Stimulated activated CD4-positive, alpha-beta T cell treated with anti-CD3 and anti-CD28 coated beads, Interleukin-12 subunit alpha, Interleukin-12 subunit beta, amount 100 ng/mL, for 48 hours (primary cell): ENCODE results near the gene TEN1.

ENCODE experiments used
- DNase-seq, 3 donors: peaks; one replicate each; pipeline ENCODE4 v3.0.0-alpha.2; 2020; ENCODE audit warnings: low read depth in 2 of 3, low spot score in 1 of 3

The TEN1 gene

DNA sequence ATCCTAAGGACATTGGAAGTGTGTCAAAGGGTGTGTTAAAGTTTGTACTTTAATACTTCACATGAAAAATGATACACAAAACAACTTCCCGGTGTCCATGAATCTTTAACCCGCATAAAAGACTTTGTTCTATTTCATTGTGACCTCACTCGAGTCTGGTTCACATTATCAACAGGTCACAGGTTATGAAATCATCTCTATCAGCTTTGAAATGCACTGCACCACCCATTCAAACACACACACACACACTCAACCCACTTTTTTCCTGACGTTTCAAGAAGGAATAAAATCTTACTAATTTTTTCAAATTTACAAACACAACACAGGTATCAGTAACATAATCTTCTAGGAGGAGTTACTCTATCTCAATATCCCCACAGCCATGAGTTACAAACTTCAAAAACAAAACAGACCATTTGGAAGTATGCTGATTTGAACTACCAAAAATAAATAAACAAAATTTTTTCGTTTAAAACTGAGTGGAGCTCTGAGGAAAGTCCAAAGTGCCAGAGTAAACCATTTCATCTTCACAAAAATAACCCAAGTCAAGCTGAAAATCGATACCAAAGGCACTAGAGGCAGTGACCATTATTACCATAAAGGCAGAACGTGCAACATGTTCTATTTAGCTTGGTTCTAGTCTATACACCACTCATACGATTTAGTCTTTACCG lies 2.7 kb upstream of the TEN1 start:
- DNase-seq: no peak

DNA sequence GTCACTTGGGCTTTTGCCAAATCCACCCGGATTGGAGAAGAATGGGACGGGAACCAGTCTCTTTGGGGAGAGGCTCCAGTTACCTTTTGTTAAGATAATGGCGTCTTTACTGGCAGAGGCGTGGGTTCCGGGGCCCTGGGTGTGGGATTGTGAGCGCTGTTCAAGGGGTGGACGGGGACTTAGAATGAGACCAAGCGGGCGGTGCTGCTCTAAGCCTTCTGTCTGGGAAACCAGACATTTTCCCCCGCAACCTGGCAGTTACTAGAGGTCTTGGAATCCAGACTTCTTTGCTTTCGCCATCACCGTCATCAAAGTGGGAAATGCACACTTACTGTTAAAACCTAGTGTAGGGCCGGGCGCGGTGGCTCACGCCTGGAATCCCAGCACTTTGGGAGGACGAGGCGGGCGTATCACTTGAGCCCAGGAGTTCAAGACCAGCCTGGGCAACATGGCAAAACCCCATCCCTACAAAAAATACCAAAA lies 706 bp downstream of the TEN1 start:
- no peak for DNase-seq

DNA sequence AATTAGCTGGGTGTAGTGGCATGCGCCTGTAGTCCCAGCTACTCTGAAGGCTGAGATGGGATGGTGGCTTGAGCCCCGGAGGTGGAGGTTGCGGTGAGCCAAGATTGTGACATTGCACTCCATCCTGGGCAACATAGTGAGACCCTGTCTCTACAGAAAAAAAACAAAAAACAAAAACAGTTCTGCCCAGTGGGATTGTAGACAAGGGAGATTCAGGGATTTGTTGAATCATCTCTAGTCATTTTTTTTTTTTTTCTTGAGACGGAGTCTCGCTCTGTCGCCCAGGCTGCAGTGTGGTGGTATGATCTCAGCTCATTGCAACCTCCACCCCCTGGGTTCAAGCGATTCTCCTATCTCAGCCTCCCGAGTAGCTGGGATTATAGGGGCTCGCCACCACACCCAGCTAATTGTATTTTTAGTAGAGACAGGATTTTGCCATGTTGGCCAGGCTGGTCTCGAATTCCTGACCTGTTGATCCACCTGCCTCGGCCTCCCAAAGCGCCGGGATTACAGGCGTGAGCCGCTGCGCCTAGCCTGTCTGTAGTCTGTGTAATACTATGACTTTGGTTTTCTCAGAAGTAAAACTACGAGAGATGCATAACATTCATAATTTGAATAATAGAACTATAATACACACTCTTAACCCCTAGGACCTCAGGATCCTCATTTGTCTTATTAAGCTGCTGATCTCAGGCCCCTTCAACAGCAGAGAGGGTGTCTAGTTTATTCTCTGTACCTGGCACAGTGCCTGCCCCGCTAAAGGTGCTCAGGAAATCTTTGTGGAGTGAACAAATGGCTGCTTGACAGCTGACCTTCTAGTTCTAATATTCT lies 1.4 kb downstream of the TEN1 start:
- no peak for DNase-seq

DNA sequence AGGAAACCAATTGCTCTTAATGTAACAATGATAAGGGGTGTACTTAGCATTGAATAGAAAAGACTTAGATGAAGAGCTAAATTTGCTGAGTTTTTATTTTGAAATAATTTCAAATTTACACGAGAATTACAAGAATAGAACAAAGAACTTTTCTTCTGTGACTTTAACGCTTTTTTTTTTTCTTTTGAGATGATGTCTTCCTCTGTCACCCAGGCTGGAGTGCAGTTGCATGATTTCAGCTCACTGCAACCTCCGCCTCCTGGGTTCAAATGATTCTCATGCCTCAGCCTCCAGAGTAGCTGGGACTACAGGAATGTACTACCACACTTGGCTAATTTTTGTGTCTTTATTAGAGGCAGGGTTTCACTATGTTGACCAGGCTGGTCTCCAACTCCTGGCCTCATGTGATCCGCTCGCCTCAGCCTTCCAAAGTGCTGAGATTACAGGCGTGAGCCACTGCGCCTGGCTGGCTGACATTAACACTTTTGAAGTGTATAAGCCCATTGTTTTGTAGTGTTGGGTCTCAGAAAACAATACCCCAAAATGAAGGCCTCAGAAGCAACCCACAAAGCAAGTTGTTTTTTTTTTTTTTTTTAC lies 2.1 kb downstream of the TEN1 start:
- DNase-seq: no peak

DNA sequence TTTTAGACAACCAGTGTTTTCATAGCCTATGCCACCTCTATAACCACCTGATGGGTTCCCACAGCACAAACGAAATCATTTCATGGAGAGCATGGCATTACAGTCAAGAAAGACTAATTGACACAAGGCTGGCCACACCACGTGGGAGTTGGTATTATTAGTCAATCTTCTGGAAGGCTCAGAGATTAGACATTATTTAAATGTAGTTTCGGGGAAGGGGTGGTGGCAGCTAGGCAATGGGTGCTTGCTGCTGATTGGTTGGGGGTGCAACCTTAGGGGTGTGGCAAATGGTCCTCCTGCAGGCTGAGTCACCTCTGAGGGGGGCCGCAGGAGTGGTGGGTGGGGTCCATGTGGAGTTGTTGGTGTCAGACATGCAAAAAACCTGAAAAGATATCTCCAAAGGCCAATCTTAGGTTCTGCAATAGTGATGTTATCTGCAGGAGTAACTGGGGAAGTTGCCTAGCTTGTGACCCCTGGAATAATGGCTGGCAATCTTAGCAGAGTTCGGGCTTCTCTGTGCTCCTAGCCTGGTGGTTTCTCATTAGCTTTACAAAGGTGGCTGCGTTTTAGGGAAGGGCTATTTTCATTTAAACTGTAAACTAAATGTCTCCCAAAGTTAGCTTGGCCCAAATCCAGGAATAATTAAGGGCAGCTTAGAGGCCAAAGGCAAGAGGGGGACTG lies 4.6 kb downstream of the TEN1 start:
- DNase-seq: no peak

DNA sequence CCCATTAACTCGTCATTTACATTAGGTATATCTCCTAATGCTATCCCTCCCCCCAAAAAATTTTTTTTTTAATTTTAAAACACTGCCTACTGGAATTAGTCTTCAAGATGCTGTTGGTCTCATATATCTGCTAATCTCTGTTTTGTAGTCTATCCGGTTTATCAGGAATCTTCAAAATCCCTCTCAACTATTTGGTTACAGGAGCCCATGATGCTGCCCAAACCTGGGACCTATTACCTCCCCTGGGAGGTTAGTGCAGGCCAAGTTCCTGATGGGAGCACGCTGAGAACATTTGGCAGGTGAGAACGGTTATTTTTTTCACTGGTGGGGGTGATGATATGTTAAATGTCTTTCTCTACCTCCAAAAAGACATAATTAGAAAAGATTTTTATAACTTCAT lies 6.9 kb downstream of the TEN1 start:
- DNase-seq: no peak

DNA sequence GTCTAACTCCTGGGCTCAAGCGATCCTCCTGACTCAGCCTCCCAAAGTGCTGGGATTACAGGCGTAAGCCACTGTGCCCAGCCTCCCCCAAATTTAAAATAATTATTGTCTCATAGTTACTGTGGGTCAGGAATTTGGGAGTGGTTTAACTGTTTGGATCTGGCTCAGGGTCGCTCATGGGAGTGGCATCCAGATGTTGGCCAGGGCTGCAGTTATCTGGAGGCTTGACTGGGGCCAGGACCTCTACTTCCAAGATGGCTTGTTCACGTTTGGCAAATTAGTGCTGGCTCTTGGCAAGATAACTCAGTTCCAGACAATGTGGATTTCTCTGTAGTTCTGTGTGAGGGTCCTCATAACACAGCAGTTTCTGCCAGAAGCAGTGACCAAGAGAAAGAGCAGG lies 8.0 kb downstream of the TEN1 start:
- no peak for DNase-seq

DNA sequence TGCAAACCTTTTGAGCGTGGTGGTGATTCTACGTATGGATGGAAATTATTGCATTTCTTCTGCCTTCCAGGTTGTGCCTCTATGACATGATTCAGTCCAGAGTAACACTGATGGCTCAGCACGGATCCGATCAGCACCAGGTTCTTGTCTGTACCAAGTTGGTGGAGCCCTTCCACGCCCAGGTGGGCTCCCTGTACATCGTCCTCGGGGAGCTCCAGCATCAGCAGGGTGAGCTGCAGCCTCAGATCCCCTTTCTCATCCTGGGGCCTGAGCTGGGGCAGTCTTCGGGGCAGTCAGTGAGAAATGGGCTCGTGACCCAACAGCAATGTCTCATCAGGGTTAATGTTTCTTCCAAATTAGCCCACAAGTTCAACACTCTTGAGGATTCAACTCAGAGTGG lies 12.4 kb downstream of the TEN1 start:
- no peak for DNase-seq

DNA sequence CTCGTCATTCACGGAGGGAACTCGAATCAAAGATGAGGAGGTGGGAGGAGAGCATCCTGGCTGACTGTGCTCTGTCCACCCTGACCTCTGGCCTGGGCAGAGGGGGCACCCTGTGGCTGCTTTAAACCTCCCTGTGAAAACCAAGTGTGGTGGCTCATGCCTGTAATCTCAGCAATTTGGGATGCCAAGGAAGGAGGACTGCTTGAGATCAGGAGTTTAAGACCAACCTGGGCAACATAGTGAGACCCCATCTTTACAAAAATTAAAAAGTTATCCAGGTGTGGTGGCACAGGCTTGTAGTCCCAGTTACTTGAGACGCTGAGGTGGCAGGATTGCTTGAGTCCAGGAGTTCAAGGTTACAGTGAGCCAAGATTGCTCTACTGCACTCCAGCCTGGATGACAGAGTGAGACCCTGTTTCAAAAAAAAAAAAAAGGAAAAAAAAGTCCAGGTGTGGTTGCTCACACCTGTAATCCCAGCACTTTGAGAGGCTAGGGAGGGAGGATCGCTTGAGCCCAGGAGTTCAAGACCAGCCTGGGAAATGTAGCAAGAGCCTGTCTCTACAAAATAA lies 15.8 kb downstream of the TEN1 start:
- DNase-seq: no peak

DNA sequence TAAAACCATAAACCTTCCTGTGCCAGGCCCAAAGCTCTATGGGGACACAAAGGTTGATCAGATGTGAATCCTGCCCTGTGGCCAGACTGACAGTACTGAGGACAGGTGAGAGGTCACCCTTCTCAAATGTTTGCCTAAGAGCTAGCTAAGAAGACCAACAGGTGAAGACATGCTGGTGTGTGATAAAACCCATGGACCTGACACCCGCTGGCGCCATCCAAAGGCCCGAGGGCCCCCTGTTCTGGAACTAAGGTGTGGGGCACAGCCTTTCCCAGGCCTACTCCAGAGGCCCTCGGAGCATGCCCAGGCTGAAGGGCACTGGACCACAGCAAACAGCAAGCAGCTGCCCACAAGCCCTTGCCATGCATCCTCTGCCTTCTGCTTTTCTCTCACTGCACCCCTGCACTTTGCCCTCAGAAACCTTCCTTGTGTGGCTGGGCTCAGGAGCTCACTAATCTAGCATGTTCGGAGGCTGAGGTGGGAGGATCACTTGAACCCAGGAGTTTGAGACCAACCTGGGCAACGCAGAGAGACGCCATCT lies 16.4 kb downstream of the TEN1 start:
- DNase-seq: no peak

DNA sequence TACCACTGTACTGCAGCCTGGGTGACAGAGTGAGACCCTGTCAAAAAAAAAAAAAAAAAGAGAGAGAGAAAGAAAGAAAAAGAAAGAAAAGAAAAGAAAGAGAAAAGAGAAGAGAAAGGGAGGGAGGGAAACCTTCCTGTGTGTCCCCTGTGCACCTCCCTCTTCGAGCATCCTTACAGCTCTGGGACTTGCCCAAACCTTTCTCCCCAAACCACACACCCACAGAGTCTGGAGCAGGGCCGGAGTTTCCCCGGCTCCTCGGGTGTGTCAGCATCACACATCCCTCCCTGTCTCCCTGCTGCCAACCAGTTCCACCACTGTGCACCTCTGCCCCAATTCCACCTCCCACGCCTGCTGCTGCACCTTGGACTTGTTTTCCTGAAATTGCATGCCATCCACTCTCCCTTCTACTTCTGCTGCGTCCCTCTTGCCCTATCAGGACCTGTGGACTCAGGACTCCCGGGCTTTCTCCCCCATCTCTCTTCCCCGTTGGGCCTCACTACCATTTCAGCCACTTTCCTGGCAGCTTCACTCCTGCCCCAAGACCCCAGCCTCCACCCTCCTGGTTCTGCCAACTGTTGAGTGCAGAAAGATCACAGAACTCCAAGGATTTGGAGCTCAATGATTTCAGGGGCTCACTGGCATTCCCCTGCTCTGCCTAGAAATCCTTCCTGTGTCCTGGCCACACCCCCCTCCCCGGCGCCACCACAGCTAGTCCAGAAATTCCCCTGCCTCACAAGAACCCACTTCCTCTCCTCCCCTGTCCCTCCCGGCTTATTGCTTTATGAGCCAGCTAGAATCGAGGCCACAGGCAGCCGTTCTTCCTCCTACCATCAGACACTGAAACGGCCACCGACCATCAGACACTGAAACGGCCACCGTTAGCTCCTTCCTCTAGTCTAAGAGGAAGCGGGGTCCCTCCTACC lies 17.9 kb downstream of the TEN1 start:
- peak in 1 of 3 donors; percentile 50 for DNase-seq

DNA sequence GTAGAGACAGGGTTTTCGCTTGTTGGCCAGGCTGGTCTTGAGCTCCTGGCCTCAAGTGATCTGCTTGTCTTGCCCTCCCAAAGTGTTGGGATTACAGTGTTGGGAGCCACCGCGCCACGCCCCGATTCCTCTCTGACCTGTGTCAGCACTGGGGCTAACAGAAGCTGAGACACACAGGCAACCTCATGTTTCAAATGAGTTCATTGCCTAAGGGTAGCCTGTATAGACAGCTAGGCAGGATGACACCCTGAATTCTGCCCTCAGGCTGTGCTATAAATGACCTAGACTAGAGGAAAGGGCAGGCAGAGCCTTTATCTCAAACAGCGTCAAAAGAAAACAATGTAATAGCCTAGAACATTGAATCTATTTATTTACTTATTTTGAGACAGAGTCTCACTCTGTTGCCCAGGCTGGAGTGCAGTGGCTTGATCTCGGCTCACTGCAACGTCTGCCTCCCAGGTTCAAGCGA lies 19.3 kb downstream of the TEN1 start:
- no peak for DNase-seq

DNA sequence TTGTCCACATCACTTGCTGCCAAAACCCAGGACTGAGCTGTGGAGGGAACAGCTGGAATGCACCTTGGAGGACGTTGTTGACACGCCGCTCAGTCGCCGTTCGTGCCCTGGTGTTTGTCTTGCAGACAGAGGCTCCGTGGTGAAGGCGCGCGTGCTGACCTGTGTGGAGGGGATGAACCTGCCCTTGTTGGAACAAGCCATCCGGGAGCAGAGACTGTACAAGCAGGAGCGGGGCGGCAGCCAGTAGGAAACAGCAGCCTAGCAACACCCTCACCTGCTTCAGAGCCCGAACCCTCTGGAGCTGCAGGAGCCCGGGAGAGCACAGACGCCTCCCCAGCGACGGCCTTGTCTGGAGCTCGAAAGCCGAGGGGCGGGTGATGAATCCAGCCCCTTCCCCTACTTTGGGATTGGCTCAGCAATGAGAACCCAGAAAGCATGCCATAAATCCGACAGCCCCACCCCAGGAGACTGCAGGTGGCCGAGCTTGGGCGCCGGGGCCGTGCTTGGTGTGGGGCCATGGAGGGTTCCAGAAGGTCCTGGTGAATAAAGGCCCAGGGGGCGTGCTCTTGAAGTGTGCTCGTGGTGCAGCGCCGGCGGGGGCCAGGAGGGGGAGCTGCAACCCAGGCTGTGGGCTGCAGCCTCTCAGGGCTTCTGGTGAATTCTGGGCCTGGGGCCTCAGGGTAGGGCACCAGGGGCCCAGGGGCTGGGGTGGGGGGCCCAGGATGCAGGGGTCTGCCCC lies 21.1 kb downstream of the TEN1 start:
- DNase-seq: peak; percentile 36 to 73 (median 52)

DNA sequence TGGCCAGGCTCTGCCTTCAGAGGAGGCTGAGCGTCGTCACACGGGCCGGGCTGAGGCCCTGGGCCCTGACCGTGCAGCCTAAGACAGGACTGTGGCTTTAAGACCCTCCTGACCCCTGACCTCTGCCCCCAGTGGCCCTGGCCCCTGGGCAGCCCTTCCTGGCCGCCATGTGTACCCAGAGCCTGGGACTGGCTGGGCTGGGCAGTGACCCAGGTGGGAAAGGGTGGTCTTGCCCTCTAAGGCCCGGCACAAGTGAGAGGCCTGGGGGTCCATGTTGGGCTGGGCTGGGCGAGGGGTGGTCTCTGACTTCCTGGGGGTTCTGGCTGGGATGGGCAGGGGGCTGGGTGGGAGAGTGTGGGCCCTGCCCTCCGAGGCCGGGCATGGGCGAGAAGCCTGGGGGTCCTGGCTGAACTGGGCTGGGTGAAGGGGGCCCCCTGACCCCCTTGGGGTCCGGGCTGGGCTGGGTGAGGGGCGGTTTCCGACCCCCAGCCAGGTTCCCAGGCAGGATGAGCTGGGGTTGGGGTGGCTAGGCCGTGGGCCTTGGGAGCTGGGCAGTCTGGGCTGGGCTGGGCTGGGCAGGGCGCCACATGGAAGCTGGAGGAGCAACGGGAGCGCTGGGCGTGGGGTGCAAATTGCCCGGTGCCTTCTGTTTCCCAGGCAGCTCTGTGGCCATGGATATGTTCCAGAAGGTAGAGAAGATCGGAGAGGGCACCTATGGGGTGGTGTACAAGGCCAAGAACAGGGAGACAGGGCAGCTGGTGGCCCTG lies 21.9 kb downstream of the TEN1 start, which contains the start of gene CDK3:
TSS of gene CDK3 (plus strand) at position 101 of the 767 bp plus-strand sequence. CDS start at position 672, 571 bp downstream.
- DNase-seq: no peak

DNA sequence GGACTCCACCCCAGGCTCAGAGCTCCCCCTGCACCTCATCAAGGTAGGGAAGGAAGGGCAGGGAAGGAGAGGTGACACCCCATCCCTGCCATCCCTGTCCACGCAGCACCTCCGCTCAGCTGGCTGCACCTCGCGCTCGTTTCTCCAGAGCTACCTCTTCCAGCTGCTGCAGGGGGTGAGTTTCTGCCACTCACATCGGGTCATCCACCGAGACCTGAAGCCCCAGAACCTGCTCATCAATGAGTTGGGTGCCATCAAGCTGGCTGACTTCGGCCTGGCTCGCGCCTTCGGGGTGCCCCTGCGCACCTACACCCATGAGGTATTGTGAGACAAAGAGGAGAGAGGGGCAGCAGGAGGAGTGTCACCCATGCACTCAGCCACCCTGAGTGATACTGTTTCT lies 23.1 kb downstream of the TEN1 start:
- DNase-seq: no peak

DNA sequence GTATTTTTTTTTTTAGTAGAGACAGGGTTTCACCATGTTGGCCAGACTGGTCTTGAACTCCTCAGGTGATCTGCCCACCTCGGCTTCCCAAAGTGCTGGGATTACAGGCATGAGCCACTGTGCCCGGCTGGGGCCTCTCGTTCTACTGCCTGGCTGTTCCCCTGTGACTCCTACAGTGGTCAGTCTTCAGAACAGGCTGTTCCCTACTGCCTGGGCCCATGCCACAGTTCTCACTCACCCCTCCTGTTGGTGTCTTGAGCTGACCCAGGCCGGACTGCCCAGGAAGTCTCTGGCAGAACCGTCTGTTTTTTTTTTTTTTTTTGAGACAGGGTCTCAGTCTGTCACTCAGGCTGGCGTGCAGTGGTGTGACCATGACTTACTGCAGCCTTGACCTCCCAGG lies 24.9 kb downstream of the TEN1 start:
- no peak for DNase-seq

DNA sequence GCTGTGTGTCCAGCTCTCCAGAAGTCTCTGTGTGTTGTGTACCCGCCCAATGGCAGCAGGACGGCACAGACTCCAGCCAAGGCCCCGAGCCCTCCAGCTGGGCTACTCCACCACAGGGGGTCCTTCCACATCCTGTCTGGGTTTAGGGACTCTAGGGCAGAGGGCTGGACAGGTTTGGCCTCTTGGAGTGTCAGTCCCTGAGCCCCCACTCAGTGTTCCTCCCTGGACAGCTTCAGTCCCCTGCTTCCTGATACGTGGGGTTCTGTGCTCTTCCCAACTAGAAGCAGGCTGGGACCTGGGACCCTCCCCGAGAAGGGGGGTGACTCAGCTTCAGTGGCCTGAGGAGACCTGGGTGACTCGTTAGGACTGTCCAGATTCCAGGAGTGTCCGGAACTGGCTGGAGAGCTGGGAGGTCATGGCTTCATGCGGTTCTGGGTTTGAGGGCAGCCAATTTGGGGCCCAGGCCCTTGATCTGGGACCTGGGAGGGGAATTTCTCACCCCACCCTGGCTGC lies 25.8 kb downstream of the TEN1 start:
- DNase-seq: no peak
